Natural killer cell (primary cell): Measurements from ENCODE around the gene LYRM4. TPM values are rescaled to one million over a fixed set of nuclear protein-coding genes. Genes with fewer than 3 reads are reported as not detected.

Experiments used
- ATAC-seq, 3 donors: fragments of 150-1000 bp in 2 of 3; fragments of 200-7000 bp in 1 of 3; cut with Tn5 transposase; 1 replicate in 1 of 3; 2 replicates in 2 of 3; pipeline ENCODE4 v1.10.0; 2021; ENCODE audit warnings: mild to moderate bottlenecking in 2 of 3, moderate library complexity in 2 of 3
- DNase-seq, 2 donors: peaks; one replicate each; pipeline versions ENCODE4 v3.0.0 to v3.0.0-alpha.2; 2013 to 2021; ENCODE audit warnings: mixed read lengths in 1 of 2
- H3K27ac ChIP-seq: one replicate; pipeline ENCODE4 v1.5.1; 2013; ENCODE audit warnings: mild to moderate bottlenecking, low read length
- H3K27me3 ChIP-seq: one replicate; pipeline ENCODE4 v1.6.1; 2013; ENCODE audit warnings: low read length; ENCODE audit not compliant: control insufficient read depth, insufficient read depth
- H3K36me3 ChIP-seq: one replicate; pipeline ENCODE4 v1.6.1; 2013; ENCODE audit warnings: low read length; ENCODE audit not compliant: control insufficient read depth, insufficient read depth
- H3K4me1 ChIP-seq: one replicate; pipeline ENCODE4 v1.6.1; 2013; ENCODE audit warnings: low read length; ENCODE audit not compliant: control insufficient read depth, insufficient read depth
- H3K4me3 ChIP-seq: one replicate; pipeline ENCODE4 v1.5.1; 2013; ENCODE audit warnings: low read length
- H3K9me3 ChIP-seq: one replicate; pipeline ENCODE4 v1.6.1; 2013; ENCODE audit warnings: low read length; ENCODE audit not compliant: control insufficient read depth, insufficient read depth
- H3K27ac Mint-ChIP-seq, 2 donors: one replicate each; pipeline ENCODE4 v1.8.0; 2022; ENCODE audit warnings: mild to moderate bottlenecking in 2 of 2, mixed read lengths in 2 of 2, moderate library complexity in 1 of 2
- H3K27me3 Mint-ChIP-seq, 2 donors: one replicate each; pipeline ENCODE4 v1.8.0; 2022; ENCODE audit warnings: low read depth in 2 of 2, mixed read lengths in 2 of 2
- H3K36me3 Mint-ChIP-seq: one replicate; pipeline ENCODE4 v1.8.0; 2022; ENCODE audit warnings: mixed read lengths
- H3K4me1 Mint-ChIP-seq, 2 donors: one replicate each; pipeline ENCODE4 v1.8.0; 2022; ENCODE audit warnings: mixed read lengths in 2 of 2
- H3K4me3 Mint-ChIP-seq: one replicate; pipeline ENCODE4 v1.8.0; 2022; ENCODE audit warnings: mild to moderate bottlenecking, moderate library complexity, mixed read lengths
- H3K9me3 Mint-ChIP-seq, 2 donors: one replicate each; pipeline ENCODE4 v1.8.0; 2022; ENCODE audit warnings: mixed read lengths in 2 of 2
- CTCF ChIP-seq: fragments of 200-600 bp; IDR thresholded peaks from one replicate; pipeline ENCODE4 v1.8.0; 2022; ENCODE audit warnings: antibody characterized with exemption
- WGBS: methylation state at CpG from one replicate; pipeline ENCODE4 v1.1.7; 2013; ENCODE audit warnings: missing lambda C conversion rate; ENCODE audit not compliant: insufficient coverage; 5-methylcytosine and 5-hydroxymethylcytosine counted together
- intact Hi-C: fragments of 100-400 bp; cut with micrococcal nuclease; formaldehyde crosslinking; loops from one replicate; pipeline ENCODE4 v1.14.2; 2022
- total RNA-seq, 4 donors: library from RNA; stranded (reverse); fragments of 120-200 nt in 1 of 4; gene quantifications; one replicate each; pipeline versions ENCODE4 v1.2.3 to v1.2.4, GENCODE V29; 2013 to 2022

The LYRM4 gene
- total RNA-seq, 3 donors from 2014 or later (not counting 1 experiment from before 2014, with no cell fraction given), result 9.1 to 11.4 (median 11.1) TPM

- Histone ChIP-seq H3K4me3 (no peak overlapping the region), H3K9me3 (no peaks in the 10 kb centered on the region), H3K27ac (no peak overlapping the region), H3K27me3 (no peaks in the 10 kb centered on the region), H3K4me1 (peaks cover 8% of the 10 kb centered on the region), H3K36me3 (no peaks in the 10 kb centered on the region)
- no peak overlapping the region for H3K27ac Mint-ChIP-seq
- 50% methylated on average over 1 of the region's 1 CpG for WGBS
- no peak for TF ChIP-seq CTCF
- no peaks in the 10 kb centered on the region for H3K27me3 Mint-ChIP-seq
- no peaks in the 10 kb centered on the region for H3K9me3 Mint-ChIP-seq
- intact Hi-C loops, result no loop called here
- H3K4me3 Mint-ChIP-seq, result no peak overlapping the region
- H3K36me3 Mint-ChIP-seq, result no peaks in the 10 kb centered on the region
- ATAC-seq (no peak), DNase-seq (no peak)
- H3K4me1 Mint-ChIP-seq, result peaks cover 42 to 47% of the 10 kb centered on the region in 2 donors
Measured at GRCh38 chr6:5290097-5290496, 29.3 kb upstream of the LYRM4 start.

- TF ChIP-seq CTCF, result no peak
- Mint-ChIP-seq H3K4me3 (no peak overlapping the region), H3K36me3 (no peaks in the 10 kb centered on the region), H3K4me1 (peaks cover 30 to 37% of the 10 kb centered on the region in 2 donors), H3K27me3 (no peaks in the 10 kb centered on the region), H3K9me3 (no peaks in the 10 kb centered on the region), H3K27ac (no peak overlapping the region)
- WGBS, result 89% methylated on average over 2 of the region's 2 CpGs
- Histone ChIP-seq H3K36me3 (no peaks in the 10 kb centered on the region), H3K4me3 (no peak overlapping the region), H3K27ac (no peak overlapping the region), H3K4me1 (no peaks in the 10 kb centered on the region), H3K9me3 (no peaks in the 10 kb centered on the region), H3K27me3 (no peaks in the 10 kb centered on the region)
- intact Hi-C loops, result no loop called here
- ATAC-seq (no peak), DNase-seq (no peak)
Measured at GRCh38 chr6:5287966-5288297, 27.2 kb upstream of the LYRM4 start.

- no peaks in the 10 kb centered on the region for H3K9me3 Mint-ChIP-seq
- intact Hi-C loops, result no loop called here
- Histone ChIP-seq H3K27ac (no peak overlapping the region), H3K36me3 (no peaks in the 10 kb centered on the region), H3K4me3 (no peak overlapping the region), H3K27me3 (no peaks in the 10 kb centered on the region), H3K4me1 (no peaks in the 10 kb centered on the region), H3K9me3 (no peaks in the 10 kb centered on the region)
- DNase-seq (no peak), ATAC-seq (no peak)
- peaks cover 26 to 31% of the 10 kb centered on the region in 2 donors for H3K4me1 Mint-ChIP-seq
- H3K27me3 Mint-ChIP-seq, result no peaks in the 10 kb centered on the region
- H3K27ac Mint-ChIP-seq, result no peak overlapping the region
- H3K36me3 Mint-ChIP-seq, result no peaks in the 10 kb centered on the region
- no peak overlapping the region for H3K4me3 Mint-ChIP-seq
- TF ChIP-seq CTCF, result no peak
- WGBS, result 93% methylated on average over 12 of the region's 12 CpGs
Measured at GRCh38 chr6:5287205-5287965, 26.6 kb upstream of the LYRM4 start.

GRCh38 chr6:5286780-5287179 lies 26.0 kb upstream of the LYRM4 start:
- Mint-ChIP-seq H3K4me1 (peaks cover 25% of the 10 kb centered on the region in 2 donors), H3K4me3 (no peak overlapping the region), H3K27ac (no peak overlapping the region), H3K27me3 (no peaks in the 10 kb centered on the region), H3K9me3 (no peaks in the 10 kb centered on the region), H3K36me3 (no peaks in the 10 kb centered on the region)
- no peak overlapping the region for H3K4me3 ChIP-seq
- DNase-seq (no peak), ATAC-seq (no peak)
- no peak for TF ChIP-seq CTCF
- 91% methylated on average over 7 of the region's 7 CpGs for WGBS
- H3K27me3 ChIP-seq, result no peaks in the 10 kb centered on the region
- no peaks in the 10 kb centered on the region for H3K36me3 ChIP-seq
- H3K27ac ChIP-seq, result no peak overlapping the region
- intact Hi-C loops, result no loop called here
- H3K9me3 ChIP-seq, result no peaks in the 10 kb centered on the region
- no peaks in the 10 kb centered on the region for H3K4me1 ChIP-seq
